Natural killer cell treated with Interleukin-12 subunit alpha and Interleukin-12 subunit beta and Interleukin-15 and Interleukin-18, amount 100 ng/mL, for 72 hours (primary cell): ENCODE results near the gene KRT36. TPM values are rescaled to one million over a fixed set of nuclear protein-coding genes. Genes with fewer than 3 reads are reported as not detected.

Source experiments
- ATAC-seq, 2 donors: fragments of 150-1000 bp; cut with Tn5 transposase in 1 of 2; sonication (Bioruptor Pico), chemical (Tn5 transposase) in 1 of 2; 2 replicates each; pipeline ENCODE4 v1.10.0; 2021
- DNase-seq: peaks from one replicate; pipeline ENCODE4 v3.0.0; 2022; ENCODE audit warnings: low spot score
- H3K27ac Mint-ChIP-seq, 2 donors: 1 replicate in 1 of 2; 2 replicates in 1 of 2; pipeline ENCODE4 v1.8.0; 2022; ENCODE audit warnings: mixed read lengths in 2 of 2, mild to moderate bottlenecking in 1 of 2, moderate library complexity in 1 of 2
- H3K27me3 Mint-ChIP-seq, 2 donors: 1 replicate in 1 of 2; 2 replicates in 1 of 2; pipeline ENCODE4 v1.8.0; 2022; ENCODE audit warnings: mixed read lengths in 2 of 2
- H3K36me3 Mint-ChIP-seq: one replicate; pipeline ENCODE4 v1.8.0; 2022; ENCODE audit warnings: mixed read lengths
- H3K4me1 Mint-ChIP-seq, 2 donors: 1 replicate in 1 of 2; 2 replicates in 1 of 2; pipeline ENCODE4 v1.8.0; 2022; ENCODE audit warnings: low read depth in 2 of 2, mixed read lengths in 2 of 2, mild to moderate bottlenecking in 1 of 2
- H3K4me3 Mint-ChIP-seq: one replicate; pipeline ENCODE4 v1.8.0; 2022; ENCODE audit warnings: mixed read lengths
- H3K9me3 Mint-ChIP-seq: 2 replicates; pipeline ENCODE4 v1.8.0; 2022; ENCODE audit warnings: mixed read lengths
- total RNA-seq, 2 donors: library from RNA; stranded (reverse); gene quantifications; one replicate each; pipeline ENCODE4 v1.2.3, GENCODE V29; 2022

Gene KRT36
- not detected for total RNA-seq

DNA sequence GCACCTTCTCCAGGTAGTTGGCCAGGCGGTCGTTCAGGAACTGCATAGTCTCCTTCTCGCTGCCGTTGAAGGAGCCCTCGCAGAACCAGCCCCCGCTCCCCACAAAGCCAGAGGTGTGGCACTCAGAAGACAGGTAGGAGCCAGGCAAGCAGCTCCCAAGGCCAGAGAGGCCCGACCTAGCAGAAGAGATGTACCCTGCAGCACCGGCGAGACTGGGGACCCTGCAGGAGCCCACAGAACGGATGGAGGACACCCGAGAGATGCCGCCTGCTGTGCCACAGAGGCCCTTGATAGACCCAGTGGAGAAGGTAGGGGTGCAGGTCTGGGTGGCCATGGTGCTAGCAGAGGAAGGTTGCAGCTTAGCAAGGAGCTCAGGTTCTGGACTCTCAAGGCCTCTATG is at the start of gene KRT36:
Gene KRT36, minus strand, starts transcription at position 380 of the 400 bp plus-strand sequence. Its CDS starts 46 bp downstream, at position 334.
- Mint-ChIP-seq H3K27ac (no peak within 1 kb of the TSS), H3K27me3 (no peaks in the 10 kb centered on the region), H3K36me3 (no peaks in the 10 kb centered on the region), H3K4me3 (no peak within 1 kb of the TSS), H3K9me3 (no peaks in the 10 kb centered on the region), H3K4me1 (no peaks in the 10 kb centered on the region)
- DNase-seq = peak; percentile 26
- ATAC-seq = no peak

DNA sequence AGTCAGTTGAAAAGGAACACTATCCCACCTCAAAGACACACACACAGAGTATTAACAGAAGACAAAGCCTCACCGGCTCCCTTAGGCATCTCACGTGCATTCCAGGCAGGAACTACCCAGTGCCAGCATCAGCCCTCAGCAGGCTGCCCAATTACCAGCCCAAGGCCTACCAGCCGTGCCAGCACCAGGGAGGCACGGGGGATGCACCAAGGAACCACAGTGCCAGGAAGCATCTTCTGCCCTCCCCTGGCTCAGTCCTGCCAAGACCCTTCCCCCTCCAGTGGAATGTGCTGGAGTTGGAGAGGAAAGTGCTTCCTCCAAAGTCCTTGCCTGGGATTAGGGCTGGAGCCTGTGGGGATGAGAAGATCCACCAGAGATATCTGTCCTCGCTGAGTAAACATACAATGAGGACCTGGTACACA is 49.4 kb upstream of the KRT36 start:
- Mint-ChIP-seq H3K9me3 (no peaks in the 10 kb centered on the region), H3K4me1 (no peaks in the 10 kb centered on the region), H3K27ac (no peak overlapping the region), H3K27me3 (peaks cover 0 to 16% of the 10 kb centered on the region in 2 donors), H3K4me3 (no peak overlapping the region), H3K36me3 (no peaks in the 10 kb centered on the region)
- DNase-seq (peak; percentile 56), ATAC-seq (no peak)

DNA sequence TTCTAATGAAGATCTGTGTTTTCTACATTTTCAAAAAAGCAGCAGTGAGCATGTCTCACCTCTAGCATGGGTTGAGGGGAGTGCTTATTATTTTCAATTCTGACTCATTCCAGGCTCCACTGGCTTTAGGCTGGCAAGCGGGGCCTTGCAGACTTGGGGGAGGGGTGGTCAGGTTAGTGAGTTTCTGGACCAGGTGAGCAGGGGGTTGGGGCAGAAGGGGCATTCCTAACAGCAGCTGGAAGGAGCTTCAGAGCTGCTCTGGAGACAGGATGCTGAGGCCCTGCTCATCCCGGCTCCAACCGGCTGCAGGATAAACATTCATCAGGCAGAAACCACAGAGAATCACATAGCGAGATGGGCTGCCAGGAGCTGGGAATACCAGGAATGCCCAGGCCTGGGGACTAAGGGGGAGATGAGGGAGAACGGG is 48.9 kb upstream of the KRT36 start:
- no peak for DNase-seq
- Mint-ChIP-seq H3K4me3 (no peak overlapping the region), H3K27me3 (peaks cover under 1 to 19% of the 10 kb centered on the region in 2 donors), H3K36me3 (no peaks in the 10 kb centered on the region), H3K27ac (no peak overlapping the region), H3K4me1 (no peaks in the 10 kb centered on the region), H3K9me3 (no peaks in the 10 kb centered on the region)
- ATAC-seq = no peak

- H3K27ac Mint-ChIP-seq = no peak overlapping the region
- no peaks in the 10 kb centered on the region for H3K9me3 Mint-ChIP-seq
- no peak overlapping the region for H3K4me3 Mint-ChIP-seq
- H3K27me3 Mint-ChIP-seq = peaks cover 6 to 25% of the 10 kb centered on the region in 2 donors
- no peaks in the 10 kb centered on the region for H3K4me1 Mint-ChIP-seq
- no peak for DNase-seq
- H3K36me3 Mint-ChIP-seq = no peaks in the 10 kb centered on the region
- no peak for ATAC-seq
Observed at GRCh38 chr17:41537990-41538389, 48.3 kb upstream of the KRT36 start.

GRCh38 chr17:41537614-41537954 is 47.9 kb upstream of the KRT36 start:
- ATAC-seq = no peak
- H3K9me3 Mint-ChIP-seq = no peaks in the 10 kb centered on the region
- DNase-seq = no peak
- H3K4me3 Mint-ChIP-seq = no peak overlapping the region
- peaks cover 10 to 27% of the 10 kb centered on the region in 2 donors for H3K27me3 Mint-ChIP-seq
- no peaks in the 10 kb centered on the region for H3K36me3 Mint-ChIP-seq
- H3K4me1 Mint-ChIP-seq = no peaks in the 10 kb centered on the region
- H3K27ac Mint-ChIP-seq = no peak overlapping the region

DNA sequence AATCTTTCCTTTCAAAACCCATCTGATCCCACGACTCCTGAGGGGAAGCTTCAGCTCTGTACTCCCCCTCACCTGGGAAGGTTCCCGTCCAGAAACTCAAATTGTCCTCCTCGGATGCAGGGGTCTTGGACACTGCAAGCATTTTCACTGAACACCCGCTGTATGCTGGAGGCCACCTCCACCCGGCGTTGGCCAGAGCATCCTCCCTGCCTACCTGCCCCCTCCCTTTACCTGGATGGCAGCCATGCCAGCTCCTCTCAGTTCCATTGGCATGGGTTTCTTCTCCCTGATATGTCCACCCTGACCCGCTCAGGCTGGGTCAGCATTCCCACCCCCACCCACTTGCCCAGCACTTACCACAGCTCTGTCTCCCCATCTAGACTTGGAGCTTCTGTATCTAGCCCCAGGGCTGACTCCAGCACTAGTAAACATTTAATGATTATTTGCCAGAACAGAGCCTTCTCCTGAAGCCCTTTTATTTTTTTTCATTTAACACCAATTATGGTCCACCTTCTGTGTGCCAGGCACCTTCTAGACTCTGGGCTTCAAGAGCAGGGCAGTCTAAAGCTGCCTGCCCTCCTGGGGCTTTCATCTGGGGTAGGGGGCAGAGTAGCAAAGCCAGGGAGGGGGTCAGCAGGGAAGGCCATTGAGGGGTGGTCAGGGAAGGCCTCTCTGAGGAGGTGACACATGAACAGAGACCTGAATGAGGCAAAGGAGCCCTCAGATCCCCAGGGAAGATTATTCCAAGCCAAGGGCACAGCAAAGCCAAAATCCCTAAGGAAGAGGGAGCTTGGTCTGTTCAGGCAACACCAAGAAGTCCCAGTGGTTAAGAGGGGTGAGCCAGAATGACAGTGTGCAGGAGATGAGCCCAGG is 47.3 kb upstream of the KRT36 start:
- DNase-seq (peak; percentile 48), ATAC-seq (no peak)
- H3K4me1 Mint-ChIP-seq = no peaks in the 10 kb centered on the region
- no peaks in the 10 kb centered on the region for H3K36me3 Mint-ChIP-seq
- no peak overlapping the region for H3K27ac Mint-ChIP-seq
- H3K9me3 Mint-ChIP-seq = no peaks in the 10 kb centered on the region
- no peak overlapping the region for H3K4me3 Mint-ChIP-seq
- peaks cover 16 to 31% of the 10 kb centered on the region in 2 donors for H3K27me3 Mint-ChIP-seq

DNA sequence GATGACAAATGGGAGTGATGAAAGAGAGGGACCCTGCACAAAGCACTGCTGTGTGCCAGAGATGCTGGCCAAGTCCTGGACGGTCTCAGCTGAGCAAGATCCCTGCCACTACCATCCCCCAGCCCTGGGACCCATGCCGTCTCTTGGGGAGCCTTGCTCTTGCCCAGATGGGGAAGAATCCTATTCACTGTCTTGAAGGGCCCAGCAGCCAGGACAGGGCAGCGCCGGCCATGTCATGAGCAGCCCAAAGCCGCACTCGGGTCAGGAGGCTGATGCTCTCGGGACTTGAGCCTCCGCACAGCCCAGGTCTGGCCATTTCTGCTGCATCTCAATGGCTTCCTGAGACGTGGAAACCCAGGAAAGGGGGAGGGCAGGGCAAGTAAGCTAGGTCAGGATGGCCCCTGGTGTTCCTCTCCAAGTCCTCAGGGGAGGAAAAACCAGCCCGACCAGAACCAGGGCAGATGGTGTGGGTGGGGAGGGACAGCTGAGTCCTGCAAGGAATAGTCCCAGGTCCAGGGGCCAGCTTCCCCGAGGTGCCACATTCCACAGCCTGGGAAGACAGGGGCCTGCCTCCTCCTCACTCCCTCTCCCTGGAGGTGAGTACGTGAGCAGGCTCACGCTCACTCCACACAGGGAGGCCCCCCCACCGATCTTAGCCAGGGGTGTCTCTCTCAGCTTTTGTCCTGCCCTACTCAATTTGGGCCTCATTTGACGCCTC is 46.2 kb upstream of the KRT36 start:
- Mint-ChIP-seq H3K4me3 (no peak overlapping the region), H3K4me1 (no peaks in the 10 kb centered on the region), H3K9me3 (no peaks in the 10 kb centered on the region), H3K27me3 (peaks cover 19 to 38% of the 10 kb centered on the region in 2 donors), H3K27ac (no peak overlapping the region), H3K36me3 (no peaks in the 10 kb centered on the region)
- DNase-seq (no peak), ATAC-seq (peak in 1 of 2 donors; percentile 22)

DNA sequence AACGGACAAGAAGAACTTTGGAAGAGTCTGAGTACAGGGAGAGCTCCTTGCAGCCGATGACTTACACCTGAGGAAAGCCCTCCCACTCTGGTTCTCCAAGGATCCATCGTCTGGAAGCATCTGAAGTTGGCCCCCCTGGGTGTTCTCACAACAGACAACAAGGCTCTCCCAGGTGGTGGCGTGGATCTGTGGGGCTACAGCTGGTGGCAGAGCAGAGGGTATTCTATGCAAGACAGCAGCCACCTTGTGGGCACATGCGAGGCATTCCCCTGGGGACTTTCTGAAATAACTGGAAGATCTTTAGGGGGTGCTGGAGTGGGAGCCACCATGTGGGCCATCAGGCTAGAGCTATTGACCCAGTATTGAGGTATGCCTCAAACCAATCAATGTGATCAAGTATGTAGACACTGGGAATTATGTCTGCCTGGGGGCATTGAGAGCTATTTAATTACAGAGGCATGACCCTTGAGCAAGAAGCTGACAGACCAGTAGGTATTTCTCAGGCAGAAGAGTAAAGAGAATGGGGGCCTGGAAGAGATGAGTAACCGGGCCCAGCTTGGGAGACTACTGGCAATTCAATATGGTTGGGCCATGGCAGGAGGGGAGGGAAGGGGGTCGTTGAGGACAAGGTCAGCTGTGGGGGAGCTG is 45.3 kb upstream of the KRT36 start:
- no peaks in the 10 kb centered on the region for H3K4me1 Mint-ChIP-seq
- ATAC-seq = no peak
- H3K4me3 Mint-ChIP-seq = no peak overlapping the region
- no peak for DNase-seq
- H3K27ac Mint-ChIP-seq = no peak overlapping the region
- H3K36me3 Mint-ChIP-seq = no peaks in the 10 kb centered on the region
- H3K9me3 Mint-ChIP-seq = no peaks in the 10 kb centered on the region
- peaks cover 19 to 38% of the 10 kb centered on the region in 2 donors for H3K27me3 Mint-ChIP-seq

DNA sequence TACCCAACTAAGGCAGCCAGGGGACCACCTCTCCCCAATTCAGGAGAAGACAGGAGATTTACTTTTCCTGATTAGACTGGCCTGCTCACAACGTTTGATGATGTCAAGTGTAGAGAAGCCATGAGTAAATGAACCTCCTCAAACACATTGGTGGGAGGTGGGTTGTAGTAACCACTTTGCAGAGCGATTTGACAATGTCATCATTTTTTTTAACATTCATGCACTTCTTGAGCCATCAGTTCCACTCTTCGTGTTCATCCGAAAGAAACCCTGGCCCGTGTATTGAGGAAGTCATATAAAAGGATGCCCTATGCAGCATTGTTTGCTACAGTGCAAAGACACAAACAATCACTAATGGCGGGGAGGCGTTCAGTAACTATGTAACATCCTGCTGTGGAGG is 43.9 kb upstream of the KRT36 start:
- ATAC-seq = no peak
- no peak for DNase-seq
- H3K36me3 Mint-ChIP-seq = no peaks in the 10 kb centered on the region
- no peaks in the 10 kb centered on the region for H3K4me1 Mint-ChIP-seq
- H3K27ac Mint-ChIP-seq = no peak overlapping the region
- H3K27me3 Mint-ChIP-seq = peaks cover 29 to 39% of the 10 kb centered on the region in 2 donors
- H3K9me3 Mint-ChIP-seq = no peaks in the 10 kb centered on the region
- H3K4me3 Mint-ChIP-seq = no peak overlapping the region

DNA sequence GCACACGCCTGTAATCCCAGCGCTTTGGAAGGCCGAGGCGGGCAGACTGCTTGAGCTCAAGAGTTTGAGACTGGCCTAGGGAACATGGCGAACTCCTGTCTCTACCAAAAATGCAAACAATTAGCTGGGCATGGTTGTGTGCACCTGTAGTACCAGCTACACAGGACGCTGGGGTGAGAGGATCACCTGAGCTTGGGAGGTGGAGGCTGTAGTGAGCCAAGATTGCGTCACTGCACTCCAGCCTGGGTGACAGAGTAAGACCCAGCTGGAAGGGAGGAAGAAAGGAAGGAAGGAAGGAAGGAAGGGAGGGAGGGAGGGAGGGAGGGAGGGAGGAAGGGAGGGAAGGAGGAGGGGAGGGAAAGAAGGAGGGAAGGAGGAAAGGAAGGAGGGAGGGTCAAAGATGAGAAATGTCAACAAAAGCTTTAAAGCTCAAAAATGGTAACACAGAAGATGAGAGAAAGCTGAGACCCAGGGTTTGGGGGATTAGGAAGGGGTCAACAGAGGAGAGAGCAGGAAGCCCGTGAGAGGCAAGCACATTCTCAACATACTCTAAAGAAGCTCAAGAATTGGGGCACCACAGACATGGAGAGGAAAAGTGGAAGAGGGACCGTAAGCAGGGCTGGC is 43.3 kb upstream of the KRT36 start:
- Mint-ChIP-seq H3K27me3 (peaks cover 33 to 42% of the 10 kb centered on the region in 2 donors), H3K4me3 (no peak overlapping the region), H3K36me3 (no peaks in the 10 kb centered on the region), H3K9me3 (no peaks in the 10 kb centered on the region), H3K4me1 (peaks cover 0 to 3% of the 10 kb centered on the region in 2 donors), H3K27ac (no peak overlapping the region)
- ATAC-seq (no peak), DNase-seq (no peak)

GRCh38 chr17:41531993-41532392 is 42.3 kb upstream of the KRT36 start:
- peaks cover 33 to 44% of the 10 kb centered on the region in 2 donors for H3K27me3 Mint-ChIP-seq
- no peaks in the 10 kb centered on the region for H3K36me3 Mint-ChIP-seq
- H3K9me3 Mint-ChIP-seq = no peaks in the 10 kb centered on the region
- H3K27ac Mint-ChIP-seq = no peak overlapping the region
- no peak for DNase-seq
- H3K4me3 Mint-ChIP-seq = no peak overlapping the region
- ATAC-seq = no peak
- peaks cover 0 to 3% of the 10 kb centered on the region in 2 donors for H3K4me1 Mint-ChIP-seq

- Mint-ChIP-seq H3K27me3 (peaks cover 33 to 45% of the 10 kb centered on the region in 2 donors), H3K9me3 (no peaks in the 10 kb centered on the region), H3K27ac (no peak overlapping the region), H3K36me3 (no peaks in the 10 kb centered on the region), H3K4me3 (no peak overlapping the region), H3K4me1 (peaks cover 0 to 3% of the 10 kb centered on the region in 2 donors)
- ATAC-seq (no peak), DNase-seq (no peak)
Observed at GRCh38 chr17:41530062-41531048, 40.6 kb upstream of the KRT36 start.
